Gastrocnemius medialis (tissue), 4 donors: ENCODE results near the gene KRTAP4-9. TPM values are rescaled to one million over a fixed set of nuclear protein-coding genes. Genes with fewer than 3 reads are reported as not detected.
"Not testable (repeated sequence)": the region's sequence is repeated elsewhere in the genome, so short reads cannot be mapped to it uniquely, and the experiment has no call there.

Source experiments
- ATAC-seq, 2 donors: fragments of 150-250 bp; one replicate each; pipeline ENCODE4 v1.9.1; 2016
- DNase-seq, 2 donors: peaks; one replicate each; pipeline ENCODE4 v3.0.0-alpha.2; 2019
- H3K27ac ChIP-seq, 4 donors: fragments of 200-600 bp; sonication (generic); 1 replicate in 1 of 4; 2 replicates in 3 of 4; pipeline ENCODE4 v1.5.1; 2016 to 2018; ENCODE audit warnings: mild to moderate bottlenecking in 2 of 4, moderate library complexity in 1 of 4
- H3K27me3 ChIP-seq, 3 donors: fragments of 200-600 bp; sonication (generic) in 2 of 3; 1 replicate in 1 of 3; 2 replicates in 2 of 3; pipeline versions ENCODE4 v1.5.1 to v1.6.0; 2016 to 2019; ENCODE audit warnings: mild to moderate bottlenecking in 1 of 3, moderate library complexity in 1 of 3
- H3K36me3 ChIP-seq, 2 donors: fragments of 200-600 bp; sonication (generic) in 1 of 2; one replicate each; pipeline ENCODE4 v1.5.1; 2017 to 2018
- H3K4me1 ChIP-seq, 2 donors: fragments of 200-600 bp; sonication (generic) in 1 of 2; one replicate each; pipeline ENCODE4 v1.5.1; 2016 to 2017; ENCODE audit warnings: mild to moderate bottlenecking in 2 of 2
- H3K4me3 ChIP-seq, 4 donors: fragments of 200-600 bp; sonication (generic) in 3 of 4; 1 replicate in 1 of 4; 2 replicates in 3 of 4; pipeline ENCODE4 v1.5.1; 2016 to 2019; ENCODE audit warnings: mild to moderate bottlenecking in 2 of 4
- H3K9me3 ChIP-seq, 3 donors: fragments of 200-600 bp; sonication (generic) in 2 of 3; 1 replicate in 1 of 3; 2 replicates in 2 of 3; pipeline ENCODE4 v1.5.1; 2016 to 2019
- CTCF ChIP-seq, 5 experiments: fragments of 450-650 bp in 3 of 5; fragments of 200-600 bp in 2 of 5; sonication (generic) in 2 of 5; IDR thresholded peaks in 4 of 5; conservative IDR thresholded peaks in 1 of 5; 1 replicate in 4 of 5; 2 replicates in 1 of 5; pipeline ENCODE4 v1.5.1; 2016 to 2019; ENCODE audit warnings: antibody characterized with exemption in 5 of 5, mild to moderate bottlenecking in 3 of 5, moderate library complexity in 3 of 5
- POLR2A ChIP-seq, 2 donors: fragments of 450-650 bp; IDR thresholded peaks; one replicate each; pipeline ENCODE4 v1.6.1; 2017; ENCODE audit warnings: antibody characterized with exemption in 2 of 2, mild to moderate bottlenecking in 2 of 2, moderate library complexity in 2 of 2
- in situ Hi-C, 4 donors: fragments of 200-750 bp; cut with MboI; loops; one replicate each; pipeline versions ENCODE4 v1.15.0 to v1.8.0; 2017; ENCODE audit warnings: low sequenced_read_pairs in 4 of 4
- intact Hi-C: fragments of 100-400 bp; cut with DNase I; formaldehyde crosslinking; loops from one replicate; pipeline ENCODE4 v1.15.1; 2023; ENCODE audit warnings: low total_unique reads
- total RNA-seq, 4 donors: library from RNA; depleted of rRNA; stranded (reverse); fragments of >200 nt; gene quantifications; one replicate each; pipeline versions ENCODE4 v1.1.0 to v1.2.3, GENCODE V29; 2016

The KRTAP4-9 gene
- total RNA-seq, 4 donors from 2014 or later, result not detected

- H3K36me3 ChIP-seq, result no peaks in the 10 kb centered on the region
- no peaks in the 10 kb centered on the region for H3K4me1 ChIP-seq
- no peak overlapping the region for H3K4me3 ChIP-seq
- intact Hi-C loops (no loop called here), in situ Hi-C loops (no loop called here)
- DNase-seq (no peak), ATAC-seq (no peak)
- H3K27ac ChIP-seq, result no peak overlapping the region
- TF ChIP-seq CTCF (IDR thresholded peaks at IDR 0.05 in 4 of 5, conservative IDR thresholded peaks at IDR 0.05 in 1 of 5), result no peak
- no peak for TF ChIP-seq POLR2A (IDR thresholded peaks at IDR 0.05)
- H3K9me3 ChIP-seq, result no peaks in the 10 kb centered on the region
- peaks cover 0 to 7% (median 0%) of the 10 kb centered on the region in 3 donors for H3K27me3 ChIP-seq
Measured at GRCh38 chr17:41121742-41122141, 16.6 kb downstream of the KRTAP4-9 start.

- ATAC-seq, intact Hi-C loops: not testable (repeated sequence)
Measured at GRCh38 chr17:41123292-41123990, 18.3 kb downstream of the KRTAP4-9 start.

GRCh38 chr17:41123991-41124371, 18.8 kb downstream of the KRTAP4-9 start, which contains the start of gene KRTAP4-12:
TSS of gene KRTAP4-12 (minus strand) at chr17:41124182. CDS start at chr17:41124122, 60 bp downstream.
- intact Hi-C loops, H3K36me3 ChIP-seq, H3K9me3 ChIP-seq, in situ Hi-C loops, H3K4me3 ChIP-seq, H3K27ac ChIP-seq, ATAC-seq, H3K4me1 ChIP-seq, DNase-seq, H3K27me3 ChIP-seq: not testable (repeated sequence)

More at GRCh38 chr17:41123292-41123990, 18.3 kb downstream of the KRTAP4-9 start:
- H3K36me3 ChIP-seq, H3K27me3 ChIP-seq, in situ Hi-C loops, H3K27ac ChIP-seq, H3K9me3 ChIP-seq, H3K4me3 ChIP-seq, DNase-seq, H3K4me1 ChIP-seq: not testable (repeated sequence)

- no peaks in the 10 kb centered on the region for H3K36me3 ChIP-seq
- no peak overlapping the region for H3K4me3 ChIP-seq
- ATAC-seq (no peak), DNase-seq (no peak)
- no peaks in the 10 kb centered on the region for H3K9me3 ChIP-seq
- peaks cover 0 to 4% (median 0%) of the 10 kb centered on the region in 3 donors for H3K27me3 ChIP-seq
- H3K27ac ChIP-seq, result no peak overlapping the region
- H3K4me1 ChIP-seq, result no peaks in the 10 kb centered on the region
- in situ Hi-C loops (no loop called here), intact Hi-C loops (no loop called here)
- TF ChIP-seq POLR2A (IDR thresholded peaks at IDR 0.05) (no peak), CTCF (IDR thresholded peaks at IDR 0.05 in 4 of 5, conservative IDR thresholded peaks at IDR 0.05 in 1 of 5) (no peak)
Measured at GRCh38 chr17:41125064-41125463, 19.9 kb downstream of the KRTAP4-9 start.

GRCh38 chr17:41126412-41126811, 21.2 kb downstream of the KRTAP4-9 start:
- Histone ChIP-seq H3K4me1 (no peaks in the 10 kb centered on the region), H3K27ac (no peak overlapping the region), H3K9me3 (no peaks in the 10 kb centered on the region), H3K27me3 (peaks cover 0 to 4% (median 0%) of the 10 kb centered on the region in 3 donors), H3K4me3 (no peak overlapping the region), H3K36me3 (no peaks in the 10 kb centered on the region)
- ATAC-seq (no peak), DNase-seq (no peak)
- TF ChIP-seq POLR2A (IDR thresholded peaks at IDR 0.05), result no peak
- TF ChIP-seq CTCF (IDR thresholded peaks at IDR 0.05 in 4 of 5, conservative IDR thresholded peaks at IDR 0.05 in 1 of 5), result no peak
- in situ Hi-C loops (no loop called here), intact Hi-C loops (no loop called here)
